ENCODE results near the gene SHFL. TPM values are rescaled to one million over a fixed set of nuclear protein-coding genes. Genes with fewer than 3 reads are reported as not detected.

The SHFL gene
- total RNA-seq, 1 experiment from 2014 or later: 21.1 TPM

DNA sequence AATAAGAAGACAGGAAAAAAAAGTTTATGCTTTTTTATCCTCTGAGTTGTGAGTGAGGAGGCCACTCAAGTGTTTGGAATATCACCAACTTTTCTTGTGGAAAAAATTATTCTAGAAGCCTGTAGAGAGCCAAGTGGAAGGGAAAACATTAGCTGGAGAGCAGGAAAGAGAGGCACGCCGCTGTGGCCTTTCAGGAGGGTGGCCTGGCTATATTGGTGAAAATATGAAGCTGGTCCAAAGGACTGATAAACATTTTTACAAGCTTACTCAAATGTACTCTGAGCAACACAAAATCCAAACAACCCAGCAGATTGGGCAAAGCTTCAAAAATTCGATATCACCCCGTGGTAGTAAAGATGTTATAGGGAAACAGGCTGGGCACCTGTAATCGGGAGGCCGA lies 35.9 kb downstream of the SHFL start:
- Histone ChIP-seq H2AK5ac (ENCODE audit: insufficient read length, low read length) (no peak overlapping the region), H3K27ac (ENCODE audit: insufficient read length, low read depth, low read length) (no peak overlapping the region), H3K18ac (ENCODE audit: insufficient read length, low read depth, low read length) (no peak overlapping the region), H2BK20ac (ENCODE audit: low read depth, low read length, poor library complexity, severe bottlenecking) (no peak overlapping the region), H3K56ac (ENCODE audit: insufficient read length, low read depth, low read length) (no peak overlapping the region), H2BK15ac (ENCODE audit: low read depth, low read length) (no peak overlapping the region), H4K91ac (ENCODE audit: insufficient read length, low read depth, low read length) (no peak overlapping the region), H3K23ac (ENCODE audit: insufficient read length, low read depth, low read length) (no peak overlapping the region), H2BK12ac (ENCODE audit: insufficient read length, low read depth, low read length) (no peak overlapping the region), H3K9me3 (ENCODE audit: control insufficient read depth, low read depth, low read length) (no peaks in the 10 kb centered on the region), H3K79me2 (ENCODE audit: insufficient read depth, low read length) (peaks cover 3% of the 10 kb centered on the region; the same call in 1 of the 2 replicates), H4K20me1 (ENCODE audit: control insufficient read depth, insufficient read depth, insufficient read length) (no peaks in the 10 kb centered on the region), H3T11ph (ENCODE audit: low read length) (no peak overlapping the region), H2AFZ (ENCODE audit: low read length) (no peak overlapping the region), H3K14ac (ENCODE audit: insufficient read depth, low read length) (no peak overlapping the region), H3K4me1 (ENCODE audit: insufficient read depth, low read length) (no peaks in the 10 kb centered on the region), H3K4ac (ENCODE audit: low read depth, low read length) (no peak overlapping the region), H3K27me3 (ENCODE audit: insufficient read depth, low read length) (no peaks in the 10 kb centered on the region), H2BK5ac (ENCODE audit: insufficient read length, low read length) (no peak overlapping the region), H3K9ac (ENCODE audit: extremely low read depth, insufficient read length, low read length) (no peak overlapping the region), H3K79me1 (ENCODE audit: insufficient read depth, low read depth, low read length, poor library complexity, severe bottlenecking) (no peaks in the 10 kb centered on the region), H3K4me2 (ENCODE audit: insufficient read depth, insufficient read length, low read length) (no peak overlapping the region), H4K5ac (ENCODE audit: insufficient read length, low read depth, low read length) (no peak overlapping the region), H4K8ac (replicated peaks; ENCODE audit: insufficient read length, low read depth, low read length) (no peak overlapping the region), H3K23me2 (ENCODE audit: insufficient read length, low read depth, low read length, poor library complexity, severe bottlenecking) (peaks cover 6% of the 10 kb centered on the region), H2BK120ac (ENCODE audit: low read depth, low read length, poor library complexity, severe bottlenecking) (no peak overlapping the region)
- Mint-ChIP-seq H3K4me3 (no peak overlapping the region), H3K27me3 (ENCODE audit: low read depth) (no peaks in the 10 kb centered on the region), H3K9me3 (peaks cover 0 to 3% of the 10 kb centered on the region in 2 experiments; a peak in 1 of 5 replicates), H3K4me1 (peaks cover 4 to 6% of the 10 kb centered on the region in 2 experiments; a peak in 2 of 4 replicates), H3K36me3 (ENCODE audit: insufficient read depth in 1 of 3, low read depth in 3 of 3) (peaks cover 8 to 30% (median 20%) of the 10 kb centered on the region in 3 experiments), H3K27ac (peak overlapping the region in 1 of 3 experiments; percentile 12; a peak in 1 of 7 replicates)
- no peak for TF ChIP-seq CTCF (conservative IDR thresholded peaks at IDR 0.05)
- DNase-seq: no peak
- no CpG with 5 or more reads among the region's 6 CpGs for WGBS (ENCODE audit: extremely low coverage, insufficient read length, low lambda C conversion rate)

Data from H9 (cell line).